Measurements from ENCODE around the gene ABCC4. TPM values are rescaled to one million over a fixed set of nuclear protein-coding genes. Genes with fewer than 3 reads are reported as not detected.
A peak's percentile ranks its signal among the peaks of the same experiment; 100 is the strongest.

ABCC4 gene
- total RNA-seq, 1 donor from 2014 or later: 4.9 TPM

GRCh38 chr13:95323930-95324662, 22.8 kb upstream of the ABCC4 start:
- no peak for TF ChIP-seq CTCF (IDR thresholded peaks at IDR 0.05; ENCODE audit: borderline replicate concordance)
- Histone ChIP-seq H3K9me3 (replicated peaks) (no peaks in the 10 kb centered on the region), H3K27me3 (ENCODE audit: low read depth) (no peaks in the 10 kb centered on the region), H3K4me1 (no peaks in the 10 kb centered on the region), H3K4me3 (no peak overlapping the region), H3K27ac (replicated peaks) (no peak overlapping the region), H3K36me3 (no peaks in the 10 kb centered on the region)
- intact Hi-C loops (cut with micrococcal nuclease): no loop called here
- DNase-seq: no peak

DNA sequence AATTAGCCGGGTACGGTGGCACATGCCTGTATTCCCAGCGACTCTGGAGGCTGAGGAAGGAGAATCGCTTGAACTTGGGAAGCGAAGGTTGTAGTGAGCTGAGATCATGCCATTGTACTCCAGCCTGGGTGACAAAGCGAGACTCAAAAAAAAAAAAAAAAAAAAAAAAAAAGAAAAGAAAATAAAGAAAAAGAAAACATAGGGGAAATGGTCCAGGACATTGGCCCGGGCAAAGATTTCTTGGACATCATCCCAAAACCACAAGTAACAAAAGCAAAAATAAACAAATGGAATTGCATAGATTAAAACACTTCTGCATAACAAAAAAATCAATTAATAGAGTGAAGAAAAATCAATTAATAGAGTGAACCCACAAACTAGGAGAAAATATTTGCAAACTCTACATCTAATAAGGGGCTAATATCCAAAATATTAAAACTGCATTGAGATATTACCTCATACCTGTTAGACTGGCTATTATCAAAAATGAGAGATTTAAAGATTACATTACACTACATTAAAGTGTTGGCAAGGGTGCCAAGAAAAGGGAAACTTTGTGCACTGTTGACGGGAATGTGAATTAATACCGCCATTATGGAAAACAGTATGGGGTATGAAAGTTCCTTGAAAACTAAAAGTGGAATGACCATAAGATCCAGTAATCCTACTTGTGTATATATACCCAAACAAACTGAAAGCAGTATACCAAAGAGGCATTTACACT, 18.5 kb upstream of the ABCC4 start:
- Histone ChIP-seq H3K27me3 (ENCODE audit: low read depth) (no peaks in the 10 kb centered on the region), H3K4me1 (no peaks in the 10 kb centered on the region), H3K27ac (replicated peaks) (no peak overlapping the region), H3K9me3 (replicated peaks) (no peaks in the 10 kb centered on the region), H3K36me3 (no peaks in the 10 kb centered on the region), H3K4me3 (no peak overlapping the region)
- intact Hi-C loops (cut with micrococcal nuclease): no loop called here
- TF ChIP-seq CTCF (IDR thresholded peaks at IDR 0.05; ENCODE audit: borderline replicate concordance): no peak
- DNase-seq: no peak

DNA sequence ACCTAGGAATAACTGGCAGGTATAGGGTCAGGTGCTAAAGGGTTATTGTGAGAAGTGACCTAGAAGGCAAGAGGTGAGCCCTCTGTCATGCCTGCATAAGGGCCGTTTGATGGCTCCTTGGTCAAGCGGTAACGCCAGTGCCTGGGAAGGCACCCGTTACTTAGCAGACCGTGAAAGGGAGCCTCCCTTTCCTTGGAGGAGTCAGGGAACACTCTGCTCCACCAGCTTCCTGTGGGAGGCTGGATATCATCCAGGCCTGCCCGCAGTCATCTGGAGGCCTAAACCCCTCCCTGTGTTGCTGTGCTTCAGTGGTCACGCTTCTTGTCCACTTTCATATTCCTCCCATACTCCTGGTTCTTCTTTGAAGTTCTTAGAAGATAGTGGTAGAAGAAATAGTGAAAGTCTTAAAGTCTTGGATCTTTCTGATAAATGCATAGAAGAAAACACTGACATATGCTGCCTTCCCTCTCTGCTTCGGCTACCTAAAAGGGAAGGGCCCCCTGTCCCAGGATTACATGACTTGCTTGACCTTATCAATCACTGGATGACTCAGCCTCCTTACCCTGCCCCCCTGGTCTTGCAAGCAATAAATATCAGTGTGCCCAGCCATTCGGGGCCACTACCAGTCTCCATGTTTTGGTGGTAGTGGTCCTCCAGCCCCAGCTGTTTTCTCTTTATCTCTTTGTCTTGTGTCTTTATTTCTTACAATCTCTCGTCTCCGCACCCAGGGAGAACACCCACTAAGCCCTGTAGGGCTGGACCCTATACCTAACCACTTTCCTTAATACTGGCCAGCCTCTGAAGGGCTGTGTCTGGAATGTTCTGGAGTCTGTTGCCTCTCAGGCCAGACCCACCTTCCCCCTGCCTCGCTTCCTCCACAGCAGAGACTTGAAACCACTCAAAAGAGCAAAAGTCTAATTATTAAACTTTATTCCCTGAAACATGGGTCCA, 16.1 kb upstream of the ABCC4 start:
- Histone ChIP-seq H3K4me3 (no peak overlapping the region), H3K4me1 (no peaks in the 10 kb centered on the region), H3K27me3 (ENCODE audit: low read depth) (no peaks in the 10 kb centered on the region), H3K27ac (replicated peaks) (no peak overlapping the region), H3K36me3 (no peaks in the 10 kb centered on the region), H3K9me3 (replicated peaks) (no peaks in the 10 kb centered on the region)
- intact Hi-C loops (cut with micrococcal nuclease): no loop called here
- no peak for TF ChIP-seq CTCF (IDR thresholded peaks at IDR 0.05; ENCODE audit: borderline replicate concordance)
- DNase-seq: peak; percentile 25

DNA sequence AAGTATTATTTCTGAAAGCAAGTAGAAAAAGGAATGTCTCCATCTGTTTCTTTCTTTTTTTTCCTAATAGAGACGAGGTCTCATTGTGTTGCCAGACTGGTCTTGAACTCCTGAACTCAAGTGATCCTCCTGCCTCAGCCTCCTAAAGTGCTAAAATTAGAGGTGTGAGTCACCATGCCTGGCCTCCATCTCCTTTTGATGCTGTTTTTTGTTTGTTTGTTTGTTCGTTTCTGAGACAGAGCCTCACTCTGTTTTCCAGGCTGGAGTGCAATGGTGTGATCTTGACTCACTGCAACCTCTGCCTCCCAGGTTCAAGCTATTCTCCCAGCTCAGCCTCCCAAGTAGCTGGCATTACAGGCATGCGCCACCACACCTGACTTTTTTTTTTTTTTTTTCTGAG, 14.5 kb upstream of the ABCC4 start:
- H3K4me1 ChIP-seq: no peaks in the 10 kb centered on the region
- no peak overlapping the region for H3K27ac ChIP-seq (replicated peaks)
- H3K4me3 ChIP-seq: no peak overlapping the region
- TF ChIP-seq CTCF (IDR thresholded peaks at IDR 0.05; ENCODE audit: borderline replicate concordance): no peak
- DNase-seq: no peak
- no peaks in the 10 kb centered on the region for H3K27me3 ChIP-seq (ENCODE audit: low read depth)
- H3K9me3 ChIP-seq (replicated peaks): no peaks in the 10 kb centered on the region
- intact Hi-C loops (cut with micrococcal nuclease): no loop called here
- H3K36me3 ChIP-seq: no peaks in the 10 kb centered on the region

- DNase-seq: no peak
- intact Hi-C loops (cut with micrococcal nuclease): no loop called here
- no peak for TF ChIP-seq CTCF (IDR thresholded peaks at IDR 0.05; ENCODE audit: borderline replicate concordance)
Observed at GRCh38 chr13:95307507-95307906, 6.3 kb upstream of the ABCC4 start.

More at GRCh38 chr13:95307507-95307906, 6.3 kb upstream of the ABCC4 start:
- Histone ChIP-seq H3K4me3 (no peak overlapping the region), H3K4me1 (no peaks in the 10 kb centered on the region), H3K27ac (replicated peaks) (no peak overlapping the region), H3K9me3 (replicated peaks) (peaks cover 9% of the 10 kb centered on the region), H3K36me3 (no peaks in the 10 kb centered on the region), H3K27me3 (ENCODE audit: low read depth) (no peaks in the 10 kb centered on the region)
